HEK293 (cell line): ENCODE measurements around the gene PON1.

Experiments used
- SALL2 ChIP-seq: fragments of 450-650 bp; formaldehyde crosslinking; IDR thresholded peaks from 2 replicates; pipeline ENCODE4 v1.5.0; 2017; ENCODE audit warnings: missing biosample characterization, mild to moderate bottlenecking, missing genetic modification characterization, borderline replicate concordance
- ZNF610 ChIP-seq: fragments of 450-650 bp; formaldehyde crosslinking; IDR thresholded peaks from 2 replicates; pipeline ENCODE4 v1.5.1; 2016; ENCODE audit warnings: missing biosample characterization, missing genetic modification characterization, borderline replicate concordance
- TF ChIP-seq, protein P1 (sequence below): fragments of 450-650 bp; formaldehyde crosslinking; IDR thresholded peaks from 2 replicates; pipeline ENCODE4 v1.5.1; 2016; ENCODE audit warnings: missing biosample characterization, missing genetic modification characterization

DNA sequence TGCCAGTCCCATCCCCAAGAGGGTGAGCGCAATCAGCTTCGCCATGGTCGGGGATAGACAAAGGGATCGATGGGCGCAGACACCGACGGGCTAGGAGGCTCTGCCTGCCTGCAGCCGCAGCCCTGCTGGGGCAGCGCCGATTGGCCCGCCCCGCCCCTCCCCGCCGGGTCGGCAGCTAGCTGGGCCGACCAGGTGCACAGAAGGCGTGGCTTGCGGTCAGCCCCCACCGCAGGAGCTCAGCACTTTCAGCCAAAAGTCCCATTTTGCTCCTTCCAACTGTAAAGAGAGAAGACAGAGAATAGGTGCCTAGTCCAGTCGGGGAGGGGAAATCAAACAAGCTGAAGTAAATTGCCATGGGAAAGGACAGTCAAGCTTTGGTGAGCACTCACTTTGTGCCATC is at the start of gene PON1:
- TF ChIP-seq ZNF610 (tag by site-specific recombination) (no peak), SALL2 (no peak)
- TF ChIP-seq, protein P1, sequence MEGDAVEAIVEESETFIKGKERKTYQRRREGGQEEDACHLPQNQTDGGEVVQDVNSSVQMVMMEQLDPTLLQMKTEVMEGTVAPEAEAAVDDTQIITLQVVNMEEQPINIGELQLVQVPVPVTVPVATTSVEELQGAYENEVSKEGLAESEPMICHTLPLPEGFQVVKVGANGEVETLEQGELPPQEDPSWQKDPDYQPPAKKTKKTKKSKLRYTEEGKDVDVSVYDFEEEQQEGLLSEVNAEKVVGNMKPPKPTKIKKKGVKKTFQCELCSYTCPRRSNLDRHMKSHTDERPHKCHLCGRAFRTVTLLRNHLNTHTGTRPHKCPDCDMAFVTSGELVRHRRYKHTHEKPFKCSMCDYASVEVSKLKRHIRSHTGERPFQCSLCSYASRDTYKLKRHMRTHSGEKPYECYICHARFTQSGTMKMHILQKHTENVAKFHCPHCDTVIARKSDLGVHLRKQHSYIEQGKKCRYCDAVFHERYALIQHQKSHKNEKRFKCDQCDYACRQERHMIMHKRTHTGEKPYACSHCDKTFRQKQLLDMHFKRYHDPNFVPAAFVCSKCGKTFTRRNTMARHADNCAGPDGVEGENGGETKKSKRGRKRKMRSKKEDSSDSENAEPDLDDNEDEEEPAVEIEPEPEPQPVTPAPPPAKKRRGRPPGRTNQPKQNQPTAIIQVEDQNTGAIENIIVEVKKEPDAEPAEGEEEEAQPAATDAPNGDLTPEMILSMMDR (tag by site-specific recombination): no peak
